Measurements from ENCODE around the gene EHD4.

EHD4 gene

DNA sequence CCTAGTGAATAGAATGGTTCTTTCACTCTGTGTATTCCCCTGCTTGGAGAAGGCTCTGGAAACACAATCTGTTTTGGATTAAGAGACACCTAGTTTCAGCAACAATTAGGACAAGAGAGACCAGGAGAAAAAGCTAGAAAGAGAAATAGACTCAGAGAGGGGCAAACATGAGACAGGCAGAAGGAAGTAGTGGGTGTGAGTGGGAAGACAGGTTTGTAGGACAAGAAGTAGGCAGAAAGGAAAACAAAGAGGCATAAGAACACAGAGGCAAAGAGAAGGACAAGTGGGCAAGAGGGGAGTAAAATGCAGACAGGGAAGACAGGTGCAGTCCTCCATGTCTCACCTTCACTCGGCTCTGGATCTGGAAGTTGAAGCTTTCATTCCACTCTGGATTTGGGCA is 35.0 kb upstream of the EHD4 start:
- no peaks in the 10 kb centered on the region for H4K20me1 ChIP-seq (ENCODE audit: insufficient read depth)
- no peaks in the 10 kb centered on the region for H3K36me3 ChIP-seq (ENCODE audit: insufficient read depth)
- TF ChIP-seq CTCF (conservative IDR thresholded peaks at IDR 0.05; ENCODE audit: low read depth, low read length) = no peak
- no peak overlapping the region for H3K4me3 ChIP-seq (IDR thresholded peaks at IDR 0.05; ENCODE audit: insufficient read depth, low read depth, low read length)
- H3K9ac ChIP-seq = no peak overlapping the region
- no peaks in the 10 kb centered on the region for H3K27me3 ChIP-seq (ENCODE audit: insufficient read depth, low read depth)
- no peak overlapping the region for H3K27ac ChIP-seq
- H3K4me2 ChIP-seq = no peak overlapping the region
- peaks cover 15% of the 10 kb centered on the region for H3K4me1 ChIP-seq (ENCODE audit: low read depth, poor library complexity, severe bottlenecking)
- no peak overlapping the region for H2AFZ ChIP-seq (ENCODE audit: low read depth)
- H3K79me2 ChIP-seq (ENCODE audit: insufficient read depth, low read depth) = no peaks in the 10 kb centered on the region

GRCh38 chr15:42002333-42002732 is 30.0 kb upstream of the EHD4 start:
- no peak overlapping the region for H3K9ac ChIP-seq
- H3K4me3 ChIP-seq (IDR thresholded peaks at IDR 0.05; ENCODE audit: insufficient read depth, low read depth, low read length) = no peak overlapping the region
- no peaks in the 10 kb centered on the region for H3K36me3 ChIP-seq (ENCODE audit: insufficient read depth)
- H3K79me2 ChIP-seq (ENCODE audit: insufficient read depth, low read depth) = no peaks in the 10 kb centered on the region
- no peaks in the 10 kb centered on the region for H4K20me1 ChIP-seq (ENCODE audit: insufficient read depth)
- H3K27ac ChIP-seq = no peak overlapping the region
- no peaks in the 10 kb centered on the region for H3K27me3 ChIP-seq (ENCODE audit: insufficient read depth, low read depth)
- no peak overlapping the region for H2AFZ ChIP-seq (ENCODE audit: low read depth)
- TF ChIP-seq CTCF (conservative IDR thresholded peaks at IDR 0.05; ENCODE audit: low read depth, low read length) = no peak
- no peak overlapping the region for H3K4me2 ChIP-seq
- no peaks in the 10 kb centered on the region for H3K4me1 ChIP-seq (ENCODE audit: low read depth, poor library complexity, severe bottlenecking)

- Histone ChIP-seq H3K4me1 (ENCODE audit: low read depth, poor library complexity, severe bottlenecking) (no peaks in the 10 kb centered on the region), H2AFZ (ENCODE audit: low read depth) (no peak overlapping the region), H3K9ac (no peak overlapping the region), H3K4me2 (no peak overlapping the region), H3K4me3 (IDR thresholded peaks at IDR 0.05; ENCODE audit: insufficient read depth, low read depth, low read length) (no peak overlapping the region), H3K79me2 (ENCODE audit: insufficient read depth, low read depth) (no peaks in the 10 kb centered on the region), H3K36me3 (ENCODE audit: insufficient read depth) (no peaks in the 10 kb centered on the region), H3K27me3 (ENCODE audit: insufficient read depth, low read depth) (no peaks in the 10 kb centered on the region), H3K27ac (no peak overlapping the region), H4K20me1 (ENCODE audit: insufficient read depth) (no peaks in the 10 kb centered on the region)
- TF ChIP-seq CTCF (conservative IDR thresholded peaks at IDR 0.05; ENCODE audit: low read depth, low read length) = no peak
These were observed 28.9 kb upstream of the EHD4 start for GRCh38 chr15:42001236-42001635.

- H4K20me1 ChIP-seq (ENCODE audit: insufficient read depth) = no peaks in the 10 kb centered on the region
- H3K27me3 ChIP-seq (ENCODE audit: insufficient read depth, low read depth) = no peaks in the 10 kb centered on the region
- no peak overlapping the region for H3K4me2 ChIP-seq
- H3K27ac ChIP-seq = no peak overlapping the region
- no peak overlapping the region for H2AFZ ChIP-seq (ENCODE audit: low read depth)
- H3K4me1 ChIP-seq (ENCODE audit: low read depth, poor library complexity, severe bottlenecking) = no peaks in the 10 kb centered on the region
- no peak overlapping the region for H3K9ac ChIP-seq
- no peak for TF ChIP-seq CTCF (conservative IDR thresholded peaks at IDR 0.05; ENCODE audit: low read depth, low read length)
- H3K36me3 ChIP-seq (ENCODE audit: insufficient read depth) = no peaks in the 10 kb centered on the region
- no peak overlapping the region for H3K4me3 ChIP-seq (IDR thresholded peaks at IDR 0.05; ENCODE audit: insufficient read depth, low read depth, low read length)
- H3K79me2 ChIP-seq (ENCODE audit: insufficient read depth, low read depth) = no peaks in the 10 kb centered on the region
These were observed 27.2 kb upstream of the EHD4 start for GRCh38 chr15:41999290-42000285.

Measured in KMS-11 (cell line).